ENCODE measurements around the gene BCR. TPM values are rescaled to one million over a fixed set of nuclear protein-coding genes. Genes with fewer than 3 reads are reported as not detected.

The BCR gene
- total and polyA plus RNA-seq, 2 of the 8 experiments (the other 6 are each of a cell fraction or from before 2014, with no cell fraction given): 66.7 to 130 TPM

DNA sequence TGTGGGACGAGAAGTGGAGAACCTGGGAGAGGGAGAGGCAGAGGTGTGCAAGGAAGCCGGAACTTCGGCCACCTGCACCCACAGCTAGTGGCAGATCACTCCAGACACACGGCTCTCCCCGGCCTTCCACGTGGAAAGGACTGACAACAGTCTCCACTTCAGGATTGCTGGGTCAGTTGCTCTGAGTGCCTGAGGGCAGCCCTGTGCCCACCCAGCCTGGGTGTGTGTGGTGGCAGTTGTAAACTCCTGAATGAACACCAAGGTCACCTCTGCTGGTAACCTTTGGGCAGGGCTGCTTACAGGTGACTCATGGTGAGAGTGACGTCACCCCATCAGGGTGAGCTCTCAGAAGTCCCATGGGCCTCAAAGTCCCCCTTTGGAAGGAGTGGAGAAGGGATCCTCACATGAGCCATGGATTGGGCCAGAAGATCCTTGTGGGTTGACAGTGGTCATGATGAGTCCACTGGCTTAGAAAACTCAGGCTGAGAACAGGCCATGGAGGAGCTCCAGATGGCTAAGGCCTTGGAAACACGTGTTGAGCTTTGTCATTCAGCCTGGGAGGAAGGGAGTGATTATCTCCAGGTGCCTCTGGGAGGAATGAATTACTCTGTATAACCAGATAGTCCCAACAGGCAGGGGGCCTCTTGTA, 71.3 kb downstream of the BCR start:
- Histone ChIP-seq H2BK5ac (ENCODE audit: low read depth, low read length) (peak overlapping the region; percentile 78), H4K8ac (ENCODE audit: extremely low read depth, insufficient read depth, low read length) (peak overlapping the region; percentile 17; the same call in 1 of the 2 replicates), H4K91ac (replicated peaks; ENCODE audit: insufficient read length, low read length) (peak overlapping the region; percentile 35), H3K4ac (replicated peaks; ENCODE audit: insufficient read length, low read depth, low read length) (no peak overlapping the region), H4K20me1 (replicated peaks in 1 of 2; ENCODE audit: control insufficient read depth in 1 of 2, insufficient read depth in 2 of 2, low read length in 2 of 2) (peaks cover 3 to 7% of the 10 kb centered on the region in 2 experiments), H3K4me1 (replicated peaks in 1 of 4; ENCODE audit: control insufficient read depth in 3 of 4, insufficient read depth in 4 of 4, low read length in 3 of 4) (peaks cover 14 to 24% (median 20%) of the 10 kb centered on the region in 4 experiments), H3K79me2 (ENCODE audit: control insufficient read depth in 1 of 2, insufficient read depth in 2 of 2, low read length in 2 of 2) (peaks cover 4 to 88% of the 10 kb centered on the region in 2 experiments), H3K27me3 (replicated peaks in 1 of 4; ENCODE audit: control insufficient read depth in 3 of 4, extremely low read depth in 1 of 4, insufficient read depth in 3 of 4, low read length in 3 of 4) (no peaks in the 10 kb centered on the region), H3K9me3 (ENCODE audit: insufficient read depth in 2 of 2, low read depth in 1 of 2, low read length in 1 of 2) (no peaks in the 10 kb centered on the region), H3K27ac (ENCODE audit: low read depth, low read length) (peak overlapping the region; percentile 34; the same call in 1 of the 2 replicates), H3K79me1 (ENCODE audit: low read depth, low read length) (peaks cover 20% of the 10 kb centered on the region), H4K5ac (ENCODE audit: insufficient read length, low read depth, low read length) (no peak overlapping the region), H3K9ac (replicated peaks in 1 of 4; ENCODE audit: extremely low read depth in 1 of 4, low read depth in 3 of 4, low read length in 3 of 4) (no peak overlapping the region), H3K18ac (ENCODE audit: extremely low read depth, low read length) (peak overlapping the region; percentile 5; the same call in 1 of the 2 replicates), H3K23ac (ENCODE audit: insufficient read length) (no peak overlapping the region), H3K56ac (replicated peaks; ENCODE audit: insufficient read length, low read depth, low read length) (no peak overlapping the region), H3K36me3 (ENCODE audit: control insufficient read depth in 2 of 4, insufficient read depth in 4 of 4, low read length in 3 of 4) (peaks cover 2 to 16% (median 13%) of the 10 kb centered on the region in 4 experiments; a peak in 6 of 8 replicates), H3K4me3 (ENCODE audit: extremely low read depth in 1 of 4, insufficient read depth in 2 of 4, low read depth in 3 of 4, low read length in 4 of 4) (no peak overlapping the region), H2AFZ (ENCODE audit: low read length) (no peak overlapping the region), H2BK15ac (ENCODE audit: low read length) (peak overlapping the region; percentile 12; the same call in 1 of the 2 replicates), H2AK5ac (ENCODE audit: low read depth, low read length) (peak overlapping the region; percentile 67; the same call in 1 of the 2 replicates), H3K23me2 (ENCODE audit: low read depth, low read length) (no peaks in the 10 kb centered on the region), H2BK20ac (ENCODE audit: low read length) (no peak overlapping the region), H2BK12ac (ENCODE audit: low read depth, low read length) (no peak overlapping the region), H3K14ac (ENCODE audit: insufficient read length) (no peak overlapping the region), H2BK120ac (replicated peaks; ENCODE audit: low read depth, low read length) (no peak overlapping the region), H3K4me2 (ENCODE audit: insufficient read depth in 1 of 2, low read depth in 2 of 2, low read length in 2 of 2) (no peak overlapping the region)
- DNase-seq (ENCODE audit: low read depth in 1 of 2, low spot score in 2 of 2): no peak
- ChIA-PET POLR2A (ENCODE audit: partially characterized antibody) (interaction anchor here (1.6 kb wide), 1 partner anchor 72 kb away, joined by 4 read pairs; the partner anchor contains the start of gene BCR), CTCF (ENCODE audit: partially characterized antibody) (interaction anchor here (0.7 to 5.8 kb wide), 15 partner anchors 8 to 96 kb away, joined by 3 to 32 read pairs (median 4); partner anchors contain the start of gene BCR)
- FAIRE-seq: no peak
- 79% methylated on average over 8 of the region's 8 CpGs; no CpG with 5 or more reads in 1 of the 2 experiments for WGBS, 2 experiments (ENCODE audit: extremely low coverage in 1 of 2, insufficient coverage in 1 of 2, insufficient read length in 1 of 2, insufficient replicate concordance in 2 of 2, low coverage in 1 of 2, low lambda C conversion rate in 2 of 2, missing lambda C conversion rate in 1 of 2)
- TF ChIP-seq, protein P1, sequence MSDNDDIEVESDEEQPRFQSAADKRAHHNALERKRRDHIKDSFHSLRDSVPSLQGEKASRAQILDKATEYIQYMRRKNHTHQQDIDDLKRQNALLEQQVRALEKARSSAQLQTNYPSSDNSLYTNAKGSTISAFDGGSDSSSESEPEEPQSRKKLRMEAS (IDR thresholded peaks at IDR 0.05): peak; percentile 56; the same call in 1 of the 2 replicates
- TF ChIP-seq, protein P2, sequence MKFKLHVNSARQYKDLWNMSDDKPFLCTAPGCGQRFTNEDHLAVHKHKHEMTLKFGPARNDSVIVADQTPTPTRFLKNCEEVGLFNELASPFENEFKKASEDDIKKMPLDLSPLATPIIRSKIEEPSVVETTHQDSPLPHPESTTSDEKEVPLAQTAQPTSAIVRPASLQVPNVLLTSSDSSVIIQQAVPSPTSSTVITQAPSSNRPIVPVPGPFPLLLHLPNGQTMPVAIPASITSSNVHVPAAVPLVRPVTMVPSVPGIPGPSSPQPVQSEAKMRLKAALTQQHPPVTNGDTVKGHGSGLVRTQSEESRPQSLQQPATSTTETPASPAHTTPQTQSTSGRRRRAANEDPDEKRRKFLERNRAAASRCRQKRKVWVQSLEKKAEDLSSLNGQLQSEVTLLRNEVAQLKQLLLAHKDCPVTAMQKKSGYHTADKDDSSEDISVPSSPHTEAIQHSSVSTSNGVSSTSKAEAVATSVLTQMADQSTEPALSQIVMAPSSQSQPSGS (IDR thresholded peaks at IDR 0.05; ENCODE audit: low read length): no peak
- TF ChIP-seq TBP (IDR thresholded peaks at IDR 0.05; ENCODE audit: low read depth, low read length) (no peak), NANOG (IDR thresholded peaks at IDR 0.05; ENCODE audit: insufficient read depth, low read depth, low read length, poor library complexity, severe bottlenecking) (no peak), MAFK (IDR thresholded peaks at IDR 0.05; ENCODE audit: low read depth, low read length) (no peak), TCF12 (IDR thresholded peaks at IDR 0.05; ENCODE audit: low read depth, low read length) (no peak)
- TF ChIP-seq, protein P3, sequence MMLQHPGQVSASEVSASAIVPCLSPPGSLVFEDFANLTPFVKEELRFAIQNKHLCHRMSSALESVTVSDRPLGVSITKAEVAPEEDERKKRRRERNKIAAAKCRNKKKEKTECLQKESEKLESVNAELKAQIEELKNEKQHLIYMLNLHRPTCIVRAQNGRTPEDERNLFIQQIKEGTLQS (IDR thresholded peaks at IDR 0.05; ENCODE audit: insufficient read depth, low read depth, low read length): no peak

Measured in H1 (cell line).